DMS114 treated with DMSO at 0.1 percent for 48 hours (cell line): ENCODE results near the gene SYCE3.

ENCODE experiments used
- DNase-seq: peaks from one replicate; lab custom pipeline; 2025; ENCODE audit not compliant: unreplicated experiment; lab: John Stamatoyannopoulos, UW

The SYCE3 gene

DNA sequence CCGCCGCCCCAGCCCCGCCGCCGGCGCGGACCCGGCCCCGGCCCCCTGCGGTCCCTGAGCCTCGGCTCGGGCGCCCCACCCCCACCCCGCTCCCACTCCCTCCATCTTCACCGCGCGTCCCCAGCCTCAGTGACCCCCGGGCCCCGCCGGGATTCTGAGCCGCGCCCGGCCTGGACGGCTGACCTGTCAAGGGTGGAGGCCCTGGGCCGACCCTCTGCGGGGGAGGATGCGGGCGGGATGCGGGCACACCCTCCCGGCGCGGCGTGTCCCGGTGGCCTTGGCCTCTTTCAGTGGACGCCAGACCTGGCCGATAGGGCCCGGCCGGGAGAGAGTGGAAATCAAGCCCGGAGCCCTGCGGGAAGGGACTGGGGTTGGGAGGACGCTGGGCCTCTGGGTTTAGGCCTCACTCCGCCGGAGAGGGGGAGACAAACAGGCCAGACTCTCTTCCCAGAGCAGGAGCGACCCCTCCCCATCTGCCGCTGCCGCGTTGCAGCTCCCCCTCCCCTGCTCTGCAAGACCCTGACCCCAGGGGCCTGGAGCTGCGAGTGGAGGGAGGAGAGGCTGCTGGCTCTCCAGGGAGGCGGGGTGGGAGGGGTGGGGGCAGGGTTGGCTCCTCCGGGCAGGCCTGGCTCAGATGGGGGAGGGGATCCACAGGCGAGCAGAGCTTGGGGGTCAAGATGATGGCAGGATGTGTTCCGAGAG lies 38.4 kb upstream of the SYCE3 start:
- no peak for DNase-seq

DNA sequence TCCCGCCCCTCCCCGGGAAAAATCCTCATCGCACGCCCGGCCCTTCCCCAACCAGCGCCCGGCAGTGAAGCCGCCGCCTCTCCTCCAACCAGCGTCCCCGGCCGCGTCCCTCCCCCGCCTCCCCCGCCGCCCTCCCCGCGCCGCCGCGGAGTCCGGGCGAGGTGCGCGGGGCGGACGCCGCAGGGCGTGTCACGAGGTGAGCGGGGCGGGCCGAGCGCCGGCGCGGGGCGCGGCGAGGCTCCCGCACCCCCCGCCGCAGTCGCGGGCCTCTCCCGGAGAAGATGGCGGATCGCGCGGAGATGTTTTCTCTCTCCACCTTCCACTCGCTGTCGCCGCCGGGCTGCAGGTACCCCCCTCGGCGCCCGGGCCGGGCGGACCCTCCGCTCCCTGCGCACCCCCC lies 37.8 kb upstream of the SYCE3 start, which contains the start of gene MAPK8IP2:
Gene MAPK8IP2 (plus strand): TSS at position 256 of the 400 bp plus-strand sequence. CDS start 26 bp downstream, at position 282.
- no peak for DNase-seq

GRCh38 chr22:50599816-50600455 lies 37.2 kb upstream of the SYCE3 start:
- no peak for DNase-seq

GRCh38 chr22:50597097-50597496 lies 34.4 kb upstream of the SYCE3 start:
- no peak for DNase-seq

DNA sequence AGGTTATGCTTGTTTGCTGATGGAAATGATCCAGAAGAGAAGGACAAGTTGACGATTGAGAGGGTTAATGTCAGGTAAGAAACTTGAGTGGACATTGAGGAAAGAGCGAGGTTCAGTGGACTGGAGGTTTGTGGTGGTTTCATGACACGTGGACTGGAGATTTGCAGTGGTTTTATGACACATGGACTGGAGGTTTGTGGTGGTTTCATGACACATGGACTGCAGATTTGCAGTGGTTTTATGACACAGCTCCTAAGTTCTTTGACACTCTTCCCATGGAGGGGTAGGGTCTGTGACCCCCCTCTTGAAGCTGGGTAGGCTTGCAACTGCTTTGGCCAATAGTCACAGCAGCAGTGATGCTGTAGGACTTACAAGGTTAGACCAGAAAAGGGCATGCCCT lies 32.5 kb upstream of the SYCE3 start:
- DNase-seq = no peak

GRCh38 chr22:50587407-50587806 lies 24.7 kb upstream of the SYCE3 start:
- no peak for DNase-seq

- no peak for DNase-seq
These were observed 23.7 kb upstream of the SYCE3 start for GRCh38 chr22:50586416-50586815.

DNA sequence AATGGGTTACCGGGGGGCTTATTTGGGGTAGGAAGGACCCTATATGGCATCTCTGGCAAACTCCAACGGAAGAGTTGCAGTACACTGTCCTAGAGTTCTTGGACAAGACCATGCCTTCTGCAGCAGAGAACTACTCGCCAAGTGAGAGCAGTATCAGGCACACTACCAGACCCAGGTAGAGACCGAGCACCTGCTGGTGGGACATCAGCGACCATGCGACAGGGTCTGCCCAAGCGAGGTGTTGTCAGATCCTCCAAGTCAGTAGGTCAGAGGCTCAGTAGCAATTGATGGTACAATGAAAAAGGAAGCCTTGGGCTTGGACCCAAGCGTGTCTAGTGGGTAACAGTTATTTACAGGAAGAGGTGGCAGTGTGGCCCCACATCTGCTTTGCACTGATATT lies 23.1 kb upstream of the SYCE3 start:
- DNase-seq = no peak

DNA sequence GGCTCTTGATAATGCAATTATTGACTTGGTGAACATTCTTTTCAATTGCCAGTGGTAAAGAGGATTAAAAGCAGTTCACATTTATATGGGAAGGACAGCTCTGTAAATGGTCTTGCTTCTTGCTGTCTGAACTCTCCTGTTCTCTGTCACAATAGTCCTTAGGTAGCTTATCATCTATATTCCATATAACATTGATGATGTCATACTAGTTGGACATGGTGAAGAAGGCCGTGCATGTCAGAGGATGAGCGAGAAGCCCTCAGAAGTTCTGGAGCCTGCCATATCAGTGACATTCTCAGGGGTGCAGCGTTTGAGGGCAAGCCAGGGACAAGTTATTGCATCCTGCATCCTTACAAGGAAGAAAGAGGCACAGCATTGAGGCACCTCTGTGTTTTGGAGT lies 22.5 kb upstream of the SYCE3 start:
- DNase-seq = no peak

DNA sequence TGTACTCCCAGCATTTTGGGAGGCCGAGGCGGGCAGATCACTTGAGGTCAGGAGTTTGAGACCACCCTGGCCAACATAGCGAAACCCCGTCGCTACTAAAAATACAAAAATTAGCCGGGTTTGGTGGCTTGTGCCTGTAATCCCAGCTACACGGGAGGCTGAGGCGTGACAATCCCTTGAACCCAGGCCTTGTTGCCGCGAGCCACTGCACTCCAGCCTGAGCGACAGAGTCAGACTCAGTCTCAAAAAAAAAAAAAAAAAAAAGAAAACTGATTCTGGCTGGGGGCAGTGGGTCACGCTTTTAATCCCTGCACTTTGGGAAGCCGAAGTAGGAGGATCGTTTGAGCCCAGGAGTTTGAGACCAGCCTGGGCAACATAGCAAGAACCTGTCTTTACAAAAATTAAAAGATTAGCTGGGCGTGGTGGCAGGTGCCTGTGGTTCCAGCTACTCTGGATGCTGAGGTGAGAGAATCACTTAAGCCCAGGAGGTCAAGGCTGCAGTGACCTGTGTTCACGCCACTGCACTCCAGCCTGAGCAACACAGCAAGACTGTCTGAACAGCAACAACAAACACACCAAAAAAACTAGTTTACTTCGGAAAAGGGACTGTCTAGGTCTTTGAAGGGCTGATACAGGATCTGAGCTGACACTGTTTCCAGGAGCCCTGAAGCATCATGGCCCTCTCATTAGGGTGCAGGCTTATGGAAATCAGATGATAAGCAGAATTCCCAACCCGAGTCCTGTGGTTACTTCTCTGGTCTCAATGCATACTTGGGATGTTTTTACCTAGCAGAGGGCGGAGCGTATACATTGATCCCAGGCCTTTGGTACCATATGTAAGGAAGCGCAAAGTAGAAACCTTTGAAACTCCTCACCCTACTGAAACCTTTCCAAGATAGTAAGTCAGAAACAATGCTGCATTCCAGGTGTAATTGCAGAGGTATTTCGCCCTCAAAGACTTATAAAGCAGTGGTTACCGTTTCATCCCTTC lies 21.7 kb upstream of the SYCE3 start:
- DNase-seq = no peak

- no peak for DNase-seq
These were observed 20.7 kb upstream of the SYCE3 start for GRCh38 chr22:50583294-50583861.

DNA sequence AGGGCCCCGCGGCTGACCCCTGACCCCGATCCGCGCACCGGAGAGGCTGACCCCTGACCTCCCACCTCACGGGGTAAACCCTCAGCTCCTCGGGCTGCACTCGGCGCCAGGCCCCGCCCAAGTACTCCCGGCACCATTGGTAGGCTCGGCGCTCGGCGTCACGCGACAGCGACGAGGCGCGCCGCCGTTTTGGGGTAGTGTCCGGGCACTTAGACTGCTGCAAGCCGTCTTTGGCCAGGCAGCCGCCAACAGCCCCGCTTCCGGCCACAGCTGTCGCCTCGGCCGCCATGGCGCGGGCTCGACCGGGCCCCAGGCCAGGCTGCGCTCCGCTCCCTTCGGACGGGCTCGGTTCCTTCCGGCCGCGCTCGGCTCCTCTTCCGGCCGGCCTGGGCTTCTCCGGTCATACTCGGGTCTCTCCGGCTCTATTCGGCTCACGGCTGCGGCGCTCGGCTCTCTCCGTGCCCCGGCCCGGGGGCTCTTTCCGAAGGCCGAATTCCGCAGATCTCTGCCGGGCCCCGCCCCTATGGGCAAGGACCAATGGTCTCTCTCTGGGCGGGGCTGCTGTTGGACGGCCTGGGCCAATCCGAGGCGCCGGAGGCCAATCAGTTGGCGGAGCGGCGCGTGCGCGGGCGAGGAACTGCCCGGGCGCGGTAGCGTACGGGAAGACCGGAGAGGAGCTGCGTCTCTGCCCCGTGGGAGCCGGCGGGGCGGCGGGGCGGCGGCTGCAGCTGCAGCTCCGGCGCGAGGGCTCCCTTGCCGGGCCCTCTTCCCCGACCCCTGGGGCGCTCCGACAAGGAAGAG lies 20.0 kb upstream of the SYCE3 start, which contains the start of gene CHKB:
Gene CHKB (minus strand): TSS at position 357 of the 801 bp plus-strand sequence. CDS start 68 bp downstream, at position 289.
- DNase-seq = peak; percentile 91

DNA sequence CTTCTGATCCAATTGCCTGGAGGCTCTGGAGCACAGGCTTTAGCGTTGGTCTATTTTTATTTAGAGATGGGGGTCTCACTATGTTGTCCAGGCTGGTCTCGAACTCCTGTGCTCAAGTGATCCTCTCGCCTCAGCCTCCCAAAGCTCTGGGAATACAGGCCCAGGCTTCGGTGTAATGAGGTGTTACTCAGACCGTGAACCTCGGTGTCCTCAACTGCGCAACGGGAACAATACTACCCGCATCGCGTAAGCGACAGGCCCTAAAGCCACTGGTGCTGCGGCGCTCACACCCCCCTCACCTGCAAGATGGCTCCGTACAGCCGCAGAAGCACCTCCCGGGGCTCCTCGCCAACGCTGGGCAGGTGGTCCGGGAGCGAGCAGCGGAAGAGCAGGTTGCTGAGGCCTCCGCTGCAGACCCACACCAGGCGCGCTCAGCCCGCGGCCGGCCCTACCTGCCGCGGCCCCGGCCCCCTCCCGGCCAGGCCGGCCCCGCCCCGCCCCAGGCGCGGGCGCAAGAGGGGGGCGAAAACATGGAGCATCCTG lies 19.3 kb upstream of the SYCE3 start:
- DNase-seq = no peak

- no peak for DNase-seq
These were observed 18.6 kb upstream of the SYCE3 start for GRCh38 chr22:50581031-50581949.

DNA sequence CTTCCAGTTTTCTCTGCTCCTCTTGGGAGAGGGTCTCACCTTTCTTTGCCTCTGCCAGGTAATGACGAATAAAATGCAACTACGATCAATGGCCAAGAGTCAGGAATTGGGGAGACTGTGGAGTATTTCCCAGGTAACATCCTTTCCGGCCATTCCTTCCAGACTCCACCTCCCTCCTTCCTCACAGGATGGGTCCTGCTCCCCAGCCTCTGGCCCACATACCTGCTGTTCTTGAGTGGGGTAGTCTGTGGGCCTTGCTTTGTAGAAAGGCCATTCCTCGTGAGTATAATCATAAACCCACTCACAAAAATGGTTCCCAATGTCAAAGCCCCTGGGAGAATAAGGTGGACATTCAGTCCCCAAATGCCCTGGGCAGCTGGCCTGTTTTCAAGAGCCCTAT lies 17.0 kb upstream of the SYCE3 start:
- DNase-seq = no peak

- DNase-seq = no peak
These were observed 16.1 kb upstream of the SYCE3 start for GRCh38 chr22:50578776-50579310.

- no peak for DNase-seq
These were observed 15.5 kb upstream of the SYCE3 start, which contains the start of gene CPT1B for GRCh38 chr22:50577987-50578775. CPT1B (minus strand) TSS chr22:50578427; CDS start chr22:50577915, 512 bp downstream.

- no peak for DNase-seq
These were observed 14.9 kb upstream of the SYCE3 start for GRCh38 chr22:50577697-50577986.
